ENCODE data around the gene ACTN4.

GRCh38 chr19:38705197-38706019, 58.0 kb downstream of the ACTN4 start:
- TF ChIP-seq CTCF (IDR thresholded peaks at IDR 0.05) (no peak), POLR2A (IDR thresholded peaks at IDR 0.05) (no peak), EP300 (IDR thresholded peaks at IDR 0.05) (no peak)

Data from ovary (tissue), 3 donors.